ENCODE data around the gene LDLRAD3.

DNA sequence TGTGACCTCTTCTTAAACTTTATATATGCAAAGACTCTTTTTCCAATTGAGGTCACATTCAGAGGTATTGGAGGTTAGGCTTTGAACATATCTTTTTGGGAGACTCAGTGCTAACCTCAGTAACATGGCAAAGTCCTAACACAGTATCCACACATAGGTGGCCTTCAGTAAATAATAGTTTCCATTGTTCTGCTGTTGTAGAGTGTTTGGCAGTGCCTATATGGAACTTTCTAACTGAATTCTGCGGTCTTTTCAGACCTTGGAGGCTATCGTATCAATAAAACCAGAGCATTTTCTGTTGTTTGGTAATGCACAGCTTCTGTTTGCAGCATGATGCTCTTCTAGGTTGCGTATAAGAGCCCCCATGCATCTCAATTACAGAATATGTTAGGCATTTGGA, 47.0 kb downstream of the LDLRAD3 start:
- TF ChIP-seq POLR2AphosphoS5 (IDR thresholded peaks at IDR 0.05; ENCODE audit: low read depth, low read length) = no peak
- TF ChIP-seq, protein P1, sequence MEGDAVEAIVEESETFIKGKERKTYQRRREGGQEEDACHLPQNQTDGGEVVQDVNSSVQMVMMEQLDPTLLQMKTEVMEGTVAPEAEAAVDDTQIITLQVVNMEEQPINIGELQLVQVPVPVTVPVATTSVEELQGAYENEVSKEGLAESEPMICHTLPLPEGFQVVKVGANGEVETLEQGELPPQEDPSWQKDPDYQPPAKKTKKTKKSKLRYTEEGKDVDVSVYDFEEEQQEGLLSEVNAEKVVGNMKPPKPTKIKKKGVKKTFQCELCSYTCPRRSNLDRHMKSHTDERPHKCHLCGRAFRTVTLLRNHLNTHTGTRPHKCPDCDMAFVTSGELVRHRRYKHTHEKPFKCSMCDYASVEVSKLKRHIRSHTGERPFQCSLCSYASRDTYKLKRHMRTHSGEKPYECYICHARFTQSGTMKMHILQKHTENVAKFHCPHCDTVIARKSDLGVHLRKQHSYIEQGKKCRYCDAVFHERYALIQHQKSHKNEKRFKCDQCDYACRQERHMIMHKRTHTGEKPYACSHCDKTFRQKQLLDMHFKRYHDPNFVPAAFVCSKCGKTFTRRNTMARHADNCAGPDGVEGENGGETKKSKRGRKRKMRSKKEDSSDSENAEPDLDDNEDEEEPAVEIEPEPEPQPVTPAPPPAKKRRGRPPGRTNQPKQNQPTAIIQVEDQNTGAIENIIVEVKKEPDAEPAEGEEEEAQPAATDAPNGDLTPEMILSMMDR (IDR thresholded peaks at IDR 0.05) = no peak
- no peak for TF ChIP-seq GABPA (IDR thresholded peaks at IDR 0.05; ENCODE audit: low read depth)
- TF ChIP-seq EP300 (IDR thresholded peaks at IDR 0.05; ENCODE audit: borderline replicate concordance in 1 of 2, low read depth in 1 of 2, low read length in 1 of 2) = no peak
- TF ChIP-seq, protein P2, sequence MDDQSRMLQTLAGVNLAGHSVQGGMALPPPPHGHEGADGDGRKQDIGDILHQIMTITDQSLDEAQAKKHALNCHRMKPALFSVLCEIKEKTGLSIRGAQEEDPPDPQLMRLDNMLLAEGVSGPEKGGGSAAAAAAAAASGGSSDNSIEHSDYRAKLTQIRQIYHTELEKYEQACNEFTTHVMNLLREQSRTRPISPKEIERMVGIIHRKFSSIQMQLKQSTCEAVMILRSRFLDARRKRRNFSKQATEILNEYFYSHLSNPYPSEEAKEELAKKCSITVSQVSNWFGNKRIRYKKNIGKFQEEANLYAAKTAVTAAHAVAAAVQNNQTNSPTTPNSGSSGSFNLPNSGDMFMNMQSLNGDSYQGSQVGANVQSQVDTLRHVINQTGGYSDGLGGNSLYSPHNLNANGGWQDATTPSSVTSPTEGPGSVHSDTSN (IDR thresholded peaks at IDR 0.05) = no peak
- TF ChIP-seq RXRA (IDR thresholded peaks at IDR 0.05; ENCODE audit: borderline replicate concordance, low read depth) = no peak
- no peak for TF ChIP-seq JUND (IDR thresholded peaks at IDR 0.05)
- TF ChIP-seq FOXM1 (IDR thresholded peaks at IDR 0.05; ENCODE audit: low read depth) = no peak
- TF ChIP-seq, protein P3, sequence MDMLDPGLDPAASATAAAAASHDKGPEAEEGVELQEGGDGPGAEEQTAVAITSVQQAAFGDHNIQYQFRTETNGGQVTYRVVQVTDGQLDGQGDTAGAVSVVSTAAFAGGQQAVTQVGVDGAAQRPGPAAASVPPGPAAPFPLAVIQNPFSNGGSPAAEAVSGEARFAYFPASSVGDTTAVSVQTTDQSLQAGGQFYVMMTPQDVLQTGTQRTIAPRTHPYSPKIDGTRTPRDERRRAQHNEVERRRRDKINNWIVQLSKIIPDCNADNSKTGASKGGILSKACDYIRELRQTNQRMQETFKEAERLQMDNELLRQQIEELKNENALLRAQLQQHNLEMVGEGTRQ (IDR thresholded peaks at IDR 0.05; ENCODE audit: borderline replicate concordance, low read depth, low read length) = no peak
- TF ChIP-seq, protein P4, sequence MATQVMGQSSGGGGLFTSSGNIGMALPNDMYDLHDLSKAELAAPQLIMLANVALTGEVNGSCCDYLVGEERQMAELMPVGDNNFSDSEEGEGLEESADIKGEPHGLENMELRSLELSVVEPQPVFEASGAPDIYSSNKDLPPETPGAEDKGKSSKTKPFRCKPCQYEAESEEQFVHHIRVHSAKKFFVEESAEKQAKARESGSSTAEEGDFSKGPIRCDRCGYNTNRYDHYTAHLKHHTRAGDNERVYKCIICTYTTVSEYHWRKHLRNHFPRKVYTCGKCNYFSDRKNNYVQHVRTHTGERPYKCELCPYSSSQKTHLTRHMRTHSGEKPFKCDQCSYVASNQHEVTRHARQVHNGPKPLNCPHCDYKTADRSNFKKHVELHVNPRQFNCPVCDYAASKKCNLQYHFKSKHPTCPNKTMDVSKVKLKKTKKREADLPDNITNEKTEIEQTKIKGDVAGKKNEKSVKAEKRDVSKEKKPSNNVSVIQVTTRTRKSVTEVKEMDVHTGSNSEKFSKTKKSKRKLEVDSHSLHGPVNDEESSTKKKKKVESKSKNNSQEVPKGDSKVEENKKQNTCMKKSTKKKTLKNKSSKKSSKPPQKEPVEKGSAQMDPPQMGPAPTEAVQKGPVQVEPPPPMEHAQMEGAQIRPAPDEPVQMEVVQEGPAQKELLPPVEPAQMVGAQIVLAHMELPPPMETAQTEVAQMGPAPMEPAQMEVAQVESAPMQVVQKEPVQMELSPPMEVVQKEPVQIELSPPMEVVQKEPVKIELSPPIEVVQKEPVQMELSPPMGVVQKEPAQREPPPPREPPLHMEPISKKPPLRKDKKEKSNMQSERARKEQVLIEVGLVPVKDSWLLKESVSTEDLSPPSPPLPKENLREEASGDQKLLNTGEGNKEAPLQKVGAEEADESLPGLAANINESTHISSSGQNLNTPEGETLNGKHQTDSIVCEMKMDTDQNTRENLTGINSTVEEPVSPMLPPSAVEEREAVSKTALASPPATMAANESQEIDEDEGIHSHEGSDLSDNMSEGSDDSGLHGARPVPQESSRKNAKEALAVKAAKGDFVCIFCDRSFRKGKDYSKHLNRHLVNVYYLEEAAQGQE (IDR thresholded peaks at IDR 0.05; ENCODE audit: low read depth, low read length) = no peak
- no peak for TF ChIP-seq NRF1 (IDR thresholded peaks at IDR 0.05; ENCODE audit: low read depth, low read length)

Measured in SK-N-SH (cell line).